IMR-90 (cell line): ENCODE measurements around the gene SPTB. TPM values are rescaled to one million over a fixed set of nuclear protein-coding genes. Genes with fewer than 3 reads are reported as not detected.

Source experiments
- ATAC-seq: fragments of 200-7000 bp; cut with Tn5 transposase; 2 replicates; pipeline ENCODE4 v1.9.1; 2020; ENCODE audit warnings: low read depth, mild to moderate bottlenecking, moderate library complexity
- BruUV-seq: library from RNA; stranded (reverse); fragments of 400-500 nt; replicated peaks from 2 replicates; lab custom pipeline; 2021; lab: Mats Ljungman, UMichigan
- CTCF ChIA-PET: fragments of 300-600 bp; formaldehyde crosslinking; extraction: SDS; loops from one replicate; lab custom pipeline; 2021; ENCODE audit warnings: antibody characterized with exemption; lab: Yijun Ruan, JAX
- POLR2A ChIA-PET: fragments of 300-600 bp; sonication (Branson Sonifier 250); formaldehyde crosslinking; loops from one replicate; lab custom pipeline; 2022; ENCODE audit warnings: antibody characterized with exemption; ENCODE audit not compliant: unreplicated experiment; lab: Charles Lee
- DNase-seq: peaks from one replicate; pipeline ENCODE4 v3.0.0; 2013
- H2AFZ ChIP-seq: replicated peaks from 2 replicates; pipeline ENCODE3; 2013; ENCODE audit warnings: low read length, mild to moderate bottlenecking; ENCODE audit not compliant: poor library complexity
- H2AK5ac ChIP-seq: 2 replicates; pipeline ENCODE4 v1.6.1; 2013; ENCODE audit warnings: low read depth, low read length, inconsistent platforms
- H2AK9ac ChIP-seq: replicated peaks from 2 replicates; pipeline ENCODE3; 2013; ENCODE audit warnings: mild to moderate bottlenecking, low read depth, low read length, moderate library complexity; ENCODE audit not compliant: poor library complexity
- H2BK120ac ChIP-seq: 2 replicates; pipeline ENCODE4 v1.6.1; 2013; ENCODE audit warnings: low read depth, low read length, inconsistent platforms
- H2BK15ac ChIP-seq: 3 replicates; pipeline ENCODE4 v1.6.1; 2013; ENCODE audit warnings: low read depth, low read length, inconsistent platforms
- H2BK20ac ChIP-seq: 2 replicates; pipeline ENCODE4 v1.6.1; 2013; ENCODE audit warnings: low read depth, mild to moderate bottlenecking, inconsistent platforms, low read length, moderate library complexity
- H2BK5ac ChIP-seq: 2 replicates; pipeline ENCODE4 v1.6.1; 2013; ENCODE audit warnings: mild to moderate bottlenecking, low read depth, low read length, inconsistent platforms; ENCODE audit not compliant: poor library complexity, severe bottlenecking
- H3K14ac ChIP-seq: replicated peaks from 2 replicates; pipeline ENCODE4 v1.6.1; 2013; ENCODE audit warnings: low read depth, low read length, inconsistent platforms
- H3K18ac ChIP-seq: 2 replicates; pipeline ENCODE4 v1.6.1; 2013; ENCODE audit warnings: low read depth, low read length, control low read depth
- H3K23ac ChIP-seq: 2 replicates; pipeline ENCODE4 v1.6.1; 2013; ENCODE audit warnings: low read depth, low read length, inconsistent platforms
- H3K27ac ChIP-seq: 2 replicates; pipeline ENCODE4 v1.5.1; 2013; ENCODE audit warnings: mild to moderate bottlenecking, control low read depth, low read length; ENCODE audit not compliant: insufficient read depth
- H3K27me3 ChIP-seq: 2 replicates; pipeline ENCODE4 v1.6.1; 2013; ENCODE audit warnings: low read length; ENCODE audit not compliant: control insufficient read depth, insufficient read depth
- H3K36me3 ChIP-seq: 2 replicates; pipeline ENCODE4 v1.6.1; 2013; ENCODE audit warnings: low read length, mixed read lengths; ENCODE audit not compliant: control insufficient read depth, insufficient read depth
- H3K4ac ChIP-seq: 2 replicates; pipeline ENCODE4 v1.6.1; 2013; ENCODE audit warnings: low read depth, low read length, inconsistent platforms
- H3K4me1 ChIP-seq: 2 replicates; pipeline ENCODE4 v1.6.1; 2013; ENCODE audit warnings: low read length, mixed read lengths; ENCODE audit not compliant: control insufficient read depth, insufficient read depth
- H3K4me2 ChIP-seq: 2 replicates; pipeline ENCODE4 v1.6.1; 2013; ENCODE audit warnings: low read depth, mild to moderate bottlenecking, control low read depth, low read length, moderate library complexity
- H3K4me3 ChIP-seq: 2 replicates; pipeline ENCODE4 v1.5.1; 2013; ENCODE audit warnings: low read depth, mild to moderate bottlenecking, control low read depth, low read length, moderate library complexity; ENCODE audit not compliant: insufficient read depth
- H3K56ac ChIP-seq: 2 replicates; pipeline ENCODE4 v1.6.1; 2013; ENCODE audit warnings: low read length, inconsistent platforms; ENCODE audit not compliant: insufficient read depth; ENCODE audit errors: extremely low read depth
- H3K79me1 ChIP-seq, 2 experiments: 2 replicates each; pipeline ENCODE4 v1.6.1; 2013; ENCODE audit warnings: low read length in 2 of 2, inconsistent platforms in 1 of 2, low read depth in 1 of 2
- H3K9ac ChIP-seq: 2 replicates; pipeline ENCODE4 v1.6.1; 2013; ENCODE audit warnings: low read depth, low read length, control low read depth
- H3K9me1 ChIP-seq: 2 replicates; pipeline ENCODE4 v1.6.1; 2013; ENCODE audit warnings: low read length, inconsistent platforms; ENCODE audit not compliant: insufficient read depth
- H3K9me3 ChIP-seq: 2 replicates; pipeline ENCODE4 v1.6.1; 2013; ENCODE audit warnings: low read length; ENCODE audit not compliant: control insufficient read depth, insufficient read depth
- H4K20me1 ChIP-seq: 2 replicates; pipeline ENCODE4 v1.6.1; 2013; ENCODE audit warnings: low read length, inconsistent platforms; ENCODE audit not compliant: insufficient read depth
- H4K5ac ChIP-seq: 2 replicates; pipeline ENCODE4 v1.6.1; 2013; ENCODE audit warnings: mild to moderate bottlenecking, low read depth, low read length, control low read depth
- H4K8ac ChIP-seq, 2 experiments: 2 replicates each; pipeline ENCODE4 v1.6.1; 2013; ENCODE audit warnings: low read depth in 2 of 2, low read length in 2 of 2, control low read depth in 1 of 2, inconsistent platforms in 1 of 2
- H4K91ac ChIP-seq: 2 replicates; pipeline ENCODE4 v1.6.1; 2013; ENCODE audit warnings: low read depth, low read length, inconsistent platforms; ENCODE audit not compliant: insufficient read depth
- CEBPB ChIP-seq: IDR thresholded peaks from 2 replicates; pipeline ENCODE4 v1.6.1; 2012; ENCODE audit warnings: low read depth, low read length, improper control_type of control experiment
- CHD1 ChIP-seq: IDR thresholded peaks from 2 replicates; pipeline ENCODE4 v1.6.1; 2012; ENCODE audit warnings: low read depth, low read length, improper control_type of control experiment
- FOS ChIP-seq: fragments of 150-350 bp; IDR thresholded peaks from 2 replicates; pipeline ENCODE4 v1.6.1; 2016; ENCODE audit warnings: low read depth, low read length
- MAFK ChIP-seq: IDR thresholded peaks from 2 replicates; pipeline ENCODE4 v1.6.1; 2012; ENCODE audit warnings: low read depth, low read length, improper control_type of control experiment
- POLR2A ChIP-seq: IDR thresholded peaks from 2 replicates; pipeline ENCODE4 v1.6.1; 2012; ENCODE audit warnings: mild to moderate bottlenecking, low read depth, low read length
- RCOR1 ChIP-seq: IDR thresholded peaks from 2 replicates; pipeline ENCODE4 v1.6.1; 2012; ENCODE audit warnings: mild to moderate bottlenecking, low read length, improper control_type of control experiment; ENCODE audit not compliant: insufficient replicate concordance
- RFX5 ChIP-seq: IDR thresholded peaks from 2 replicates; pipeline ENCODE4 v1.8.0; 2012; ENCODE audit warnings: low read depth, mild to moderate bottlenecking, low read length, moderate library complexity
- SMC3 ChIP-seq: fragments of 150-350 bp; IDR thresholded peaks from 2 replicates; pipeline ENCODE4 v1.6.1; 2016; ENCODE audit warnings: low read depth, mild to moderate bottlenecking, antibody characterized with exemption, low read length, moderate library complexity
- WGBS, 2 experiments: methylation state at CpG; one replicate each; pipeline versions ENCODE4 v1.1.5 to v1.1.7; 2013; ENCODE audit warnings: missing lambda C conversion rate in 2 of 2; ENCODE audit not compliant: insufficient read length in 1 of 2; ENCODE audit errors: extremely low coverage in 2 of 2; 5-methylcytosine and 5-hydroxymethylcytosine counted together
- dilution Hi-C: fragments of 300-500 bp; cut with HindIII; formaldehyde crosslinking; loops from one replicate; pipeline ENCODE4 v1.14.3; 2018; ENCODE audit warnings: low sequenced_read_pairs; ENCODE audit not compliant: unreplicated experiment
- in situ Hi-C: fragments of 300-500 bp; cut with MboI; formaldehyde crosslinking; loops from 3 replicates; pipeline ENCODE4 v1.14.3; 2019; ENCODE audit warnings: low sequenced_read_pairs, inconsistent platforms, mixed read lengths
- intact Hi-C: fragments of 100-400 bp; cut with micrococcal nuclease; formaldehyde crosslinking; loops from 2 replicates; pipeline ENCODE4 v1.10.0; 2022
- polyA plus RNA-seq, 3 experiments: library from polyadenylated mRNA; depleted of rRNA; stranded (reverse); fragments of >200 nt; gene quantifications; 2 replicates each; pipeline ENCODE4 v1.2.3, GENCODE V29; 2012; ENCODE audit warnings: low replicate concordance in 1 of 3
- total RNA-seq: library from RNA; depleted of rRNA; stranded (reverse); fragments of >200 nt; gene quantifications from 2 replicates; pipeline ENCODE4 v1.2.3, GENCODE V29; 2012
- TF ChIP-seq, protein P1 (sequence below): fragments of 150-350 bp; IDR thresholded peaks from 2 replicates; pipeline ENCODE4 v1.6.1; 2017; ENCODE audit warnings: mild to moderate bottlenecking, antibody characterized with exemption, low read length, low read depth
- TF ChIP-seq, protein P2 (sequence below): fragments of 150-350 bp; IDR thresholded peaks from 2 replicates; pipeline ENCODE4 v1.6.1; 2016; ENCODE audit warnings: low read depth, mild to moderate bottlenecking, low read length, moderate library complexity, borderline replicate concordance

The SPTB gene
- total and polyA plus RNA-seq, 2 of the 4 experiments (the other 2 are of a cell fraction): under 0.01 to 0.07 TPM

- Histone ChIP-seq H2BK5ac (no peak overlapping the region), H3K56ac (no peak overlapping the region), H2BK15ac (no peak overlapping the region), H3K36me3 (no peaks in the 10 kb centered on the region), H4K91ac (no peak overlapping the region), H3K27ac (no peak overlapping the region), H3K23ac (no peak overlapping the region), H3K79me1 (no peaks in the 10 kb centered on the region), H3K9me1 (no peaks in the 10 kb centered on the region), H3K27me3 (peaks cover 34% of the 10 kb centered on the region), H2BK120ac (no peak overlapping the region), H3K4me3 (no peak overlapping the region), H4K5ac (no peak overlapping the region), H3K14ac (no peak overlapping the region), H4K20me1 (no peaks in the 10 kb centered on the region), H3K4me2 (no peak overlapping the region), H2AK5ac (no peak overlapping the region), H2AFZ (no peak overlapping the region), H3K9me3 (no peaks in the 10 kb centered on the region), H3K4me1 (no peaks in the 10 kb centered on the region; the same call in 1 of the 2 replicates), H3K4ac (no peak overlapping the region), H2BK20ac (no peak overlapping the region), H2AK9ac (no peak overlapping the region), H4K8ac (no peak overlapping the region), H3K18ac (no peak overlapping the region), H3K9ac (no peak overlapping the region)
- ChIA-PET CTCF (no interaction called here), POLR2A (no interaction called here)
- TF ChIP-seq, protein P1, sequence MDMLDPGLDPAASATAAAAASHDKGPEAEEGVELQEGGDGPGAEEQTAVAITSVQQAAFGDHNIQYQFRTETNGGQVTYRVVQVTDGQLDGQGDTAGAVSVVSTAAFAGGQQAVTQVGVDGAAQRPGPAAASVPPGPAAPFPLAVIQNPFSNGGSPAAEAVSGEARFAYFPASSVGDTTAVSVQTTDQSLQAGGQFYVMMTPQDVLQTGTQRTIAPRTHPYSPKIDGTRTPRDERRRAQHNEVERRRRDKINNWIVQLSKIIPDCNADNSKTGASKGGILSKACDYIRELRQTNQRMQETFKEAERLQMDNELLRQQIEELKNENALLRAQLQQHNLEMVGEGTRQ: no peak
- TF ChIP-seq, protein P2, sequence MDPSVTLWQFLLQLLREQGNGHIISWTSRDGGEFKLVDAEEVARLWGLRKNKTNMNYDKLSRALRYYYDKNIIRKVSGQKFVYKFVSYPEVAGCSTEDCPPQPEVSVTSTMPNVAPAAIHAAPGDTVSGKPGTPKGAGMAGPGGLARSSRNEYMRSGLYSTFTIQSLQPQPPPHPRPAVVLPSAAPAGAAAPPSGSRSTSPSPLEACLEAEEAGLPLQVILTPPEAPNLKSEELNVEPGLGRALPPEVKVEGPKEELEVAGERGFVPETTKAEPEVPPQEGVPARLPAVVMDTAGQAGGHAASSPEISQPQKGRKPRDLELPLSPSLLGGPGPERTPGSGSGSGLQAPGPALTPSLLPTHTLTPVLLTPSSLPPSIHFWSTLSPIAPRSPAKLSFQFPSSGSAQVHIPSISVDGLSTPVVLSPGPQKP: no peak
- TF ChIP-seq MAFK: no peak
- no peak for TF ChIP-seq FOS
- no peak for TF ChIP-seq RFX5
- no peak for TF ChIP-seq SMC3
- no peak for TF ChIP-seq RCOR1
- no peak for TF ChIP-seq POLR2A
- no peak for TF ChIP-seq CHD1
- TF ChIP-seq CEBPB: no peak
- dilution Hi-C loops (no loop called here), in situ Hi-C loops (no loop called here), intact Hi-C loops (no loop called here)
- 9% methylated on average over 7 of the region's 10 CpGs; no CpG with 5 or more reads in 1 of the 2 experiments for WGBS, 2 experiments
- ATAC-seq (no peak), DNase-seq (no peak)
- no TSS peak for BruUV-seq
These were observed 54.2 kb downstream of the SPTB start for GRCh38 chr14:64825509-64825908.
